Liver (tissue), 3 donors: ENCODE measurements around the gene NFIA.
"Not testable (repeated sequence)": the region's sequence is repeated elsewhere in the genome, so short reads cannot be mapped to it uniquely, and the experiment has no call there.

Source experiments
- CTCF ChIP-seq: fragments of 150-350 bp; IDR thresholded peaks from 2 replicates; pipeline ENCODE4 v1.5.1; 2017; ENCODE audit warnings: improper control_type of control experiment, low read depth, low read length; ENCODE audit not compliant: missing input control
- GABPA ChIP-seq, 2 donors: IDR thresholded peaks in 1 of 2; conservative IDR thresholded peaks in 1 of 2; 2 replicates each; pipeline ENCODE4 v1.6.1; 2016; ENCODE audit warnings: antibody characterized with exemption in 2 of 2, mild to moderate bottlenecking in 1 of 2, moderate library complexity in 1 of 2
- MAX ChIP-seq: IDR thresholded peaks from 2 replicates; pipeline ENCODE4 v1.6.1; 2016; ENCODE audit warnings: antibody characterized with exemption
- SP1 ChIP-seq: IDR thresholded peaks from 2 replicates; pipeline ENCODE4 v1.6.1; 2018; ENCODE audit warnings: antibody characterized with exemption, mild to moderate bottlenecking
- YY1 ChIP-seq: IDR thresholded peaks from 2 replicates; pipeline ENCODE4 v1.6.1; 2016; ENCODE audit warnings: antibody characterized with exemption, mild to moderate bottlenecking
- TF ChIP-seq, protein P1 (sequence below): IDR thresholded peaks from 2 replicates; pipeline ENCODE4 v1.6.1; 2016; ENCODE audit warnings: antibody characterized with exemption
- TF ChIP-seq, protein P2 (sequence below): IDR thresholded peaks from 2 replicates; pipeline ENCODE4 v1.6.1; 2016; ENCODE audit warnings: antibody characterized with exemption
- donor health status: healthy.
- donor health status: healthy.

DNA sequence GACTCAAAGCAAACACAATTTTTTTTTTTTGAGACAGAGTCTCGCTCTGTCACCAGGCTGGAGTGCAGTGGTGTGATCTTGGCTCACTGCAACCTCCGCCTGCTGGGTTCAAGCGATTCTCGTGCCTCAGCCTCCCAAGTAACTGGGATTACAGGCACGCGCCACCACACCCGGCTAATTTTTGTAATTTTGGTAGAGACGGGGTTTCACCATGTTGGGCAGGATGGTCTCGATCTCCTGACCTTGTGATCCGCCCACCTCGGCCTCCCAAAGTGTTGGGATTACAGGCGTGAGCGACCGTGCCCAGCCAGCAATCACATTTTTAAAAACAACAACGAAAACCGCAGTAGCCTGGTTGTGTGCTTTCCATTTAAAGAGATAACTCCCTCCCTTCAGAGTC lies 6.5 kb upstream of the NFIA start:
- not testable (repeated sequence) for TF ChIP-seq GABPA (IDR thresholded peaks at IDR 0.05 in 1 of 2, conservative IDR thresholded peaks at IDR 0.05 in 1 of 2); SP1; CTCF; MAX; YY1
- TF ChIP-seq, protein P1, sequence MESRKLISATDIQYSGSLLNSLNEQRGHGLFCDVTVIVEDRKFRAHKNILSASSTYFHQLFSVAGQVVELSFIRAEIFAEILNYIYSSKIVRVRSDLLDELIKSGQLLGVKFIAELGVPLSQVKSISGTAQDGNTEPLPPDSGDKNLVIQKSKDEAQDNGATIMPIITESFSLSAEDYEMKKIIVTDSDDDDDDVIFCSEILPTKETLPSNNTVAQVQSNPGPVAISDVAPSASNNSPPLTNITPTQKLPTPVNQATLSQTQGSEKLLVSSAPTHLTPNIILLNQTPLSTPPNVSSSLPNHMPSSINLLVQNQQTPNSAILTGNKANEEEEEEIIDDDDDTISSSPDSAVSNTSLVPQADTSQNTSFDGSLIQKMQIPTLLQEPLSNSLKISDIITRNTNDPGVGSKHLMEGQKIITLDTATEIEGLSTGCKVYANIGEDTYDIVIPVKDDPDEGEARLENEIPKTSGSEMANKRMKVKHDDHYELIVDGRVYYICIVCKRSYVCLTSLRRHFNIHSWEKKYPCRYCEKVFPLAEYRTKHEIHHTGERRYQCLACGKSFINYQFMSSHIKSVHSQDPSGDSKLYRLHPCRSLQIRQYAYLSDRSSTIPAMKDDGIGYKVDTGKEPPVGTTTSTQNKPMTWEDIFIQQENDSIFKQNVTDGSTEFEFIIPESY: not testable (repeated sequence)
- TF ChIP-seq, protein P2, sequence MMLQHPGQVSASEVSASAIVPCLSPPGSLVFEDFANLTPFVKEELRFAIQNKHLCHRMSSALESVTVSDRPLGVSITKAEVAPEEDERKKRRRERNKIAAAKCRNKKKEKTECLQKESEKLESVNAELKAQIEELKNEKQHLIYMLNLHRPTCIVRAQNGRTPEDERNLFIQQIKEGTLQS: not testable (repeated sequence)
